Stimulated activated CD8-positive, alpha-beta memory T cell treated with anti-CD3 and anti-CD28 coated beads, Interleukin-12 subunit alpha, Interleukin-12 subunit beta, amount 100 ng/mL, for 24 hours (primary cell): ENCODE measurements around the gene NAA38.
"Not testable (repeated sequence)": the region's sequence is repeated elsewhere in the genome, so short reads cannot be mapped to it uniquely, and the experiment has no call there.

ENCODE experiments used
- DNase-seq: peaks from one replicate; pipeline ENCODE4 v3.0.0-alpha.2; 2020; ENCODE audit errors: extremely low read depth

The NAA38 gene

GRCh38 chr17:7882068-7882467 lies 24.7 kb upstream of the NAA38 start:
- no peak for DNase-seq

- no peak for DNase-seq
Measured at GRCh38 chr17:7881276-7882054, 24.1 kb upstream of the NAA38 start.

DNA sequence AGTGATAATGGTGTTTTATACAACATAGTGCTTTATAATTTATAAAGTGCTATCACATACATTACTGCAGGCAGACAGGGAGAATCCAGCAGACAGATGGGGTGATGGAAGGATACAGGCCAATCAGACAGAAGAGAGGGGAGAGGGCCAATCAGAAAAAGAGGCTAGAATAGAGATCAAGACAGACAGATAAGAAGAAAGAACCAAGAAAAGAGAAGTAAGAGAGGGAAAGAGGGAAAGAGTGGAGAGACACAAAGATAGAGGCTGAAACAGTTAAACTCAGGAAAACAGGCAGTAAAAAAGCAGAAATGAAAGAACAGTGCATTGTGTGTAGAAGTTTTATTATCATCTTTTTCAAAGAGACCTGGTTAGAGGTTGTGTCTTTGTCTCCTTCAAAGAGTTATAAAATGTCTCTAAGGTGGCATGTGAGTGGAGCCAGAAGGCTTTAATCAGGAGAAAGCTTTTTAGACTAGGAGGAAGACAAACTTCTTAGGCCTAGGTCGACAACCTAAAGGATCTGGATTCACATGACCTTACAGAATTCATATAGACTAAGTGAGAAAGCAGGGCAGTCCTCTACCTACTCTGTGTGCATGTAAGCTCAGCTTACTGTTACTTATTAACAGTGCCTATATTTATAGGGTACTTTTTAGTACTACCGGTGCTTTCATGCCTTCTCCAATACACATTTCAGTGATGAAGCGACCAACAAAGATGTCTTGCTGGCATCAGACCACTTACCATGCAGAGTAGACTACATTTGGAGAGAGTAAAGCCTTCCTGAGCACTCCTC lies 22.9 kb upstream of the NAA38 start:
- DNase-seq, result no peak

- DNase-seq, result no peak
Measured at GRCh38 chr17:7878234-7878633, 20.9 kb upstream of the NAA38 start.

GRCh38 chr17:7875804-7876370 lies 18.5 kb upstream of the NAA38 start:
- no peak for DNase-seq

- DNase-seq, result no peak
Measured at GRCh38 chr17:7873051-7873450, 15.7 kb upstream of the NAA38 start.

- no peak for DNase-seq
Measured at GRCh38 chr17:7867881-7868329, 10.5 kb upstream of the NAA38 start.

DNA sequence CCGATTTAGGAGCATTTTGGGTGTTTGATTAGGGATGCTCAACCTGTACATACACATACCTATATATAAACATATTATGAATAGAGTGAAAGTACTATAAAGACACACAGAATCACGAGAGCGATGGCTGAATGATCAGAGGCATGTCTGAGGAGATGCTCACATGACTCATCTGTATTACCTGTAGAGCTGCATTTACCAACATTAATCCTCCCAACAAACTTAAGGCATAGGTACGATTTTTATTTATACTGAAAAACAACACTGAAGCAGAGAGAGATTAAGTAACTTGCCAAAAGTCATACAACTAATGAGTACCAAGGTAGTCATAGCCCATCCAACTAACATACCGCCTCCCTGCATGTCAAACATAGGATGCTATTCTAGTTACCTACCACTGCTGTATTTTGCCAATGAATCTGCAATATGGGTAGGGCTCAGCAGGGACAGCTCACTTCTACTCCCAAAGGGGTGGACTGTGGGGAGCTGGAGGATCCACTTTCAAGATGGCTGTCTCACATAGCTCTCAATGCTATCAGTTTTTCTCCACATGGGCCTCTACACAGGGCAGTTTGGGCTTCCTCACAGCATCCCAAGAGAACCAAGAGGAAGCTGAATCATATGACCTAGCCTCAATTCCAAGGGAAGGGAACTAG lies 7.8 kb upstream of the NAA38 start:
- no peak for DNase-seq

DNA sequence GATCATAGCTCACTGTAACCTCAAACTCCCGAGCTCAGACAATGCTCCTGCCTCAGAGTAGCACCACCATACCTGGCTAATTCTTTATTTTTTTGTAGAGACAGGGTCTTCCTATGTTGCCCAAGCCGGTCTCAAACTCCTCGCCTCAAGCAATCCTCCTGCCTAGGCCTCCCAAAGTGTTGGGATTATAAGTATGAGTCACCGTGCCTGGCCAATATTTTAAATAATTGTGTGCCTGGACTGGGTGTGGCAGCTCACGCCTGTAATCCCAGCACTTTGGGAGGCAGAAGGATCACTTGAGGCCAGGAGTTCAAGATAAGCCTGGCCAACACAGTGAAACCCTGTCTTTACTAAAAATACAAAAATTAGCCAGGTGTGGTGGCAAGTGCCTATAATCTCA lies 7.0 kb upstream of the NAA38 start:
- DNase-seq, result not testable (repeated sequence)

GRCh38 chr17:7862692-7863437 lies 5.5 kb upstream of the NAA38 start:
- DNase-seq, result no peak

DNA sequence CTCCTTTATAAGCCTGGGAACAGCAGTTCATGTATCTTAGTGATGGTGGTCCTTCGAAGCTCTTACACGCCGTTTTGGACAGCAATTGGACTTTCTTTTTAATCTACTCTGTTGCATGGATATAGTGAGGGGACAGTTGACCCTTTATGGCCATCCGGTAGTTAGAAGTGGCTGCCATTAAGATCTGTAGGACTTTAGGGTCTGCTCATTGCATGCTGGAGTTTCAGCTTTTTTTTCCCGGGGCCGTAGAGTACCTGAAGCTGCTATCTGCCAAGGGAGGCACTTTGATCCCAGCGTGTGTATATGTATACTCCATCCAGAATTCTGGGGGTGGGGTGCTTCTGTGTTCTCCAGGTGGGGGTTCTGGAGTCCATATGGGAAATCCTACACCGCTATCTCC lies 1.7 kb upstream of the NAA38 start:
- no peak for DNase-seq

DNA sequence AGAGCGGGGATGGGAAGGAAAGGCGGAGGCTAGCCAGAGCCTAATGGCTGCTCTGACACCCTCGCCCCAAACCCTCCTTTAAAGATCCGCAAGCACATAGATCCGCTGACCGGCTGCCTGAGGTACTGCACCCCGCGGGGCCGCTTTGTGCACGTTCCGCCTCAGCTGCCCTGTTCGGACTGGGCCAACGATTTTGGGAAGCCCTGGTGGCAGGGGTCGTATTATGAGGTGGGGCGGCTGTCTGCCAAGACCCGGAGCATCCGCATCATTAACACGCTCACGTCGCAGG lies 1.1 kb upstream of the NAA38 start:
- DNase-seq, result no peak

DNA sequence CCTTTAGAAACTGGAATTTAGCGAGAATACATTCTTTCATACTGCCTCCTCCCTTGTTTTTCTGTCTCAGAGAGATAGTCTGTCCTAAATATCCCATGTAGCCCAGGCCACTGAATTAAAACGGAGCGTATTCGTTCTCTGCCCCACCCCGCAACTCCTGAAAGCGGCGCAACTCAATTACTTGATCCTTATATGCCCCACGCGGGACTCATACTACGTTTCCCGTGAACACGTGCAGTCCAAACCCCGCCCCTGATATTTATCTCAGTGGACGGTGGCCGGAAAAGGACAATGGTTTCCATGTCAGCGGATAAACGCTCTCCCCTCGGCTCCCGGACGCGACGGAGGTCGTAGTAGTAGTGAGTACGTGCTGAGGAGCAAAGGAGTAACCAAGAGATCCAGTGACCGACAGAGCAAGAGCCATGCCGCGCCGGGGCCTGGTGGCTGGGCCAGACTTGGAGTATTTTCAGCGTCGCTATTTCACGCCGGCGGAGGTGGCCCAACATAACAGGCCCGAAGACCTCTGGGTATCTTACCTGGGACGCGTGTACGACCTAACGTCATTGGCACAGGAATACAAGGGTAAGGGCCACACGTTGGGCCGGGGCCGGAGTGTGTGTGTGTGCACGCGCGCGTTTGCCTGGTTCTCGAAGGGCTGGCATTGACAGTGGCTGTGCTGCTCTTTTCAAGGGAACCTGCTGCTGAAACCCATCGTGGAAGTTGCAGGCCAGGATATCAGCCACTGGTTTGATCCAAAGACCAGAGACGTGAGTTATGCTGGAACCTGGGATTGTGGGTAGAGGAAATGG lies 558 bp upstream of the NAA38 start, which contains the start of gene CYB5D1:
TSS of gene CYB5D1 (plus strand) at position 291 of the 809 bp plus-strand sequence. CDS start at position 423, 132 bp downstream.
- DNase-seq, result peak; percentile 64

DNA sequence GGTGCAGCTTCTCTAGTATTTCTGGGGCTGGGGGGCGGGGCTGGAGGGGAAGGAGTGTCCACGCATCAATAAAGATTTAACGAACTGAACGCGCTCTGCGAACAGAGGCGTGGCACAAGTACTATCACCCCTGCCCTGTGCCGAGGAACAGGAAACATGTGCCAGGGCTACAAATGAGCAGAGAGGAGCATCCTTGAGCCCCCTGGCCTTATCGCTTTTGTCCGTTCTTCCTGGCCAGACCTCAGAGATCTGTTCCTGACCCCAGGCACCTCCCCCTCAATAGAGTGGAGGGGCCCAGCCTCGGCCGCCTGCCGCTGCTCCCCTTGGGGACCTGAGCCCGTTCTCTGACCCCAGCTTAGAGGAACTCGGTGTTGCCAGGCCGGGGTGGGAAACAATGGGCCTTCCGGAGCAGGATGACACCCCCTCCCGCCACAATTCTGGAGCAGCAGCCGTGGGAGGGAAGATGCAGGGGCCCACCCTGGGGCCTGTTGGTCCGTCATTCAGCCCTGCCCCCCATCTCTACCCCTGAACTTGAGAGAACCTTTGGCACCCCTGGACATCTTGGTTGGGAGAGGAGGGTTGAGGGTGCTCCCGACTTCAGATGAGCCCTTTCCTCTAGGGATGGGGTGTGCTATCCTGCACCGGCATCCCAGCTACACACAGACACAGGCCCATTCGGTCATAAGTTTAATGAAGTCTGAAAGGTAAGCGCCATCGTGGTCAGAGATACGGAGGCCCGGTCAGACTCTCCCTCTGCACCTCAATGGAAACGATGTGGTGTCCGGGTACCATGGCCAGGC lies 1.1 kb downstream of the NAA38 start:
- DNase-seq, result no peak

DNA sequence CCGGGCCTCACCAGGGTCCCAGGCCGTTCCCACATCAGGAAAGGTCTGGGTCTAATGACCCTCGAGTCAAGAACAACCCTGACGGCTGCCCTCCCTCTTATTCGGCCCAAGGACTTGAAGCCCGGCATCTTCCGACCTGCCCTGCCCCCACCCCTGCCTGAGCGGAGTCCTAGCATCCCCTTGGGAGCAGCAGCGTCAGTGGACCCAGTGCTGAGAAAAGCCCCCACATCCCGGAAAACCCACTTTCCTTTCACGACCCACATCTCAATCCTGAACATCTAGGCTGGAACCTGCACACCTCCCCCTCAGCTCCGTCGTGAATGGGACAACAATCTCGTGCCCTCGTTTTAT lies 1.7 kb downstream of the NAA38 start:
- no peak for DNase-seq

- DNase-seq, result no peak
Measured at GRCh38 chr17:7854851-7855659, 2.3 kb downstream of the NAA38 start, which contains the start of gene TMEM88. TSS of gene TMEM88 (plus strand) at chr17:7855066. CDS start at chr17:7855075, 9 bp downstream.

- no peak for DNase-seq
Measured at GRCh38 chr17:7854078-7854777, 3.1 kb downstream of the NAA38 start.

GRCh38 chr17:7853691-7854038 lies 3.7 kb downstream of the NAA38 start:
- no peak for DNase-seq
